H1 (cell line): ENCODE measurements around the gene GPR162. TPM values are rescaled to one million over a fixed set of nuclear protein-coding genes. Genes with fewer than 3 reads are reported as not detected.

Experiments used
- EZH2 ChIP-seq: fragments of 200-600 bp; sonication (generic); IDR thresholded peaks from 2 replicates; pipeline ENCODE4 v1.7.1; 2012; ENCODE audit warnings: low read depth, mild to moderate bottlenecking, moderate library complexity, low read length, inconsistent platforms; ENCODE audit not compliant: severe bottlenecking
- JUN ChIP-seq: IDR thresholded peaks from 2 replicates; pipeline ENCODE4 v1.6.1; 2011; ENCODE audit warnings: low read depth, mild to moderate bottlenecking, improper control_type of control experiment, low read length
- RBBP5 ChIP-seq: IDR thresholded peaks from 2 replicates; pipeline ENCODE4 v1.7.1; 2012; ENCODE audit warnings: low read depth, mild to moderate bottlenecking, inconsistent platforms, low read length, moderate library complexity, borderline replicate concordance
- SUZ12 ChIP-seq: fragments of 200-600 bp; sonication (generic); IDR thresholded peaks from 2 replicates; pipeline ENCODE4 v1.6.1; 2012; ENCODE audit warnings: mild to moderate bottlenecking, inconsistent platforms, low read length, moderate library complexity, mixed read lengths
- YY1 ChIP-seq: IDR thresholded peaks from 2 replicates; pipeline ENCODE4 v1.6.1; 2011; ENCODE audit warnings: low read depth, mild to moderate bottlenecking, low read length
- polyA plus RNA-seq, 7 experiments: library from polyadenylated mRNA; depleted of rRNA in 3 of 7; stranded (reverse) in 5 of 7; unstranded in 2 of 7; fragments of >200 nt in 5 of 7; fragments of 200-250 nt in 2 of 7; gene quantifications; 1 replicate in 5 of 7; 2 replicates in 1 of 7; 4 replicates in 1 of 7; pipeline versions ENCODE4 v1.2.1 to v1.2.3, GENCODE V29; 2011 to 2013; ENCODE audit warnings: missing spikeins in 2 of 7, mixed read lengths in 2 of 7
- total RNA-seq: library from RNA; stranded (reverse); fragmentation: NEBNext Ultra II Directional; extraction: Animal tissue kit (Norgen Biotek cat#: 25700); gene quantifications from 2 replicates; pipeline ENCODE4 v1.2.1, GENCODE V29; 2021
- TF ChIP-seq, protein P1 (sequence below): fragments of 300-600 bp; sonication (generic); IDR thresholded peaks from 2 replicates; pipeline ENCODE4 v1.7.1; 2012; ENCODE audit warnings: low read length, moderate library complexity, mild to moderate bottlenecking, inconsistent platforms; ENCODE audit not compliant: insufficient replicate concordance

The GPR162 gene
- total and polyA plus RNA-seq, 2 of the 8 experiments (the other 6 are each of a cell fraction or from before 2014, with no cell fraction given), result 7.3 to 8.8 TPM

DNA sequence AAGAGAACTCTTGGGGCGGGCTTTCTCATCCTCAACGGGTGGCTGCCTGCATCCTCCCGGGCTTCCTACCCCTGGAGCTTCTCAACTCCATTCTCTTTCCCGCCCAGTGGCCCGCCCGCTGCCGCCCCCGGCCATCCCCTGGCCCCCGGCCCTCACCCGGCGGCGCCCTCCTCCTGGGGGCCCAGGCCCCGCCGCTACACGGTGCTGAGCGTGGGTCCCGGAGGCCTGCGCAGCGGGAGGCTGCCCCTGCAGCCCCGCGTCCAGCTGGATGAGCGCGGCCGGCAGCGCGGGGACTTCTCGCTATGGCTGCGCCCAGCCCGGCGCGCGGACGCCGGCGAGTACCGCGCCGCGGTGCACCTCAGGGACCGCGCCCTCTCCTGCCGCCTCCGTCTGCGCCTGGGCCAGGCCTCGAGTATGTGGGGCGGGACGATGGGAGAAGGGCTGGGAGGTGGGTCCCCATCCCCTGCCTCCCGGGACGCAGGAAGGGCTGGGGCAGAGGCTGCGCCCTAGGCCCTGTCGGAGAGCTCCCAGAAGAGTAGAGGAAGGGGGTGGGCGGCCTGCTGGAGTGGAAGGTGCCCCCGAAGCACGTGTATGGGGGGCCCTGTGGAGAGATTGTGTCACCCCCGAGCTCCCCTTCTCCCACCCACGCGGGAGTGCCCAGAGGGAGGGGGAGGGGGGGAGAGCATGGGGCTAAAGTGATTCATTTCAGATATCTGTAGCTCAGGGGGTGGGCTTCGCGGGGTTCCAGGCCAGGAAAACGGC is 47.9 kb upstream of the GPR162 start (continued):
- TF ChIP-seq, protein P1, sequence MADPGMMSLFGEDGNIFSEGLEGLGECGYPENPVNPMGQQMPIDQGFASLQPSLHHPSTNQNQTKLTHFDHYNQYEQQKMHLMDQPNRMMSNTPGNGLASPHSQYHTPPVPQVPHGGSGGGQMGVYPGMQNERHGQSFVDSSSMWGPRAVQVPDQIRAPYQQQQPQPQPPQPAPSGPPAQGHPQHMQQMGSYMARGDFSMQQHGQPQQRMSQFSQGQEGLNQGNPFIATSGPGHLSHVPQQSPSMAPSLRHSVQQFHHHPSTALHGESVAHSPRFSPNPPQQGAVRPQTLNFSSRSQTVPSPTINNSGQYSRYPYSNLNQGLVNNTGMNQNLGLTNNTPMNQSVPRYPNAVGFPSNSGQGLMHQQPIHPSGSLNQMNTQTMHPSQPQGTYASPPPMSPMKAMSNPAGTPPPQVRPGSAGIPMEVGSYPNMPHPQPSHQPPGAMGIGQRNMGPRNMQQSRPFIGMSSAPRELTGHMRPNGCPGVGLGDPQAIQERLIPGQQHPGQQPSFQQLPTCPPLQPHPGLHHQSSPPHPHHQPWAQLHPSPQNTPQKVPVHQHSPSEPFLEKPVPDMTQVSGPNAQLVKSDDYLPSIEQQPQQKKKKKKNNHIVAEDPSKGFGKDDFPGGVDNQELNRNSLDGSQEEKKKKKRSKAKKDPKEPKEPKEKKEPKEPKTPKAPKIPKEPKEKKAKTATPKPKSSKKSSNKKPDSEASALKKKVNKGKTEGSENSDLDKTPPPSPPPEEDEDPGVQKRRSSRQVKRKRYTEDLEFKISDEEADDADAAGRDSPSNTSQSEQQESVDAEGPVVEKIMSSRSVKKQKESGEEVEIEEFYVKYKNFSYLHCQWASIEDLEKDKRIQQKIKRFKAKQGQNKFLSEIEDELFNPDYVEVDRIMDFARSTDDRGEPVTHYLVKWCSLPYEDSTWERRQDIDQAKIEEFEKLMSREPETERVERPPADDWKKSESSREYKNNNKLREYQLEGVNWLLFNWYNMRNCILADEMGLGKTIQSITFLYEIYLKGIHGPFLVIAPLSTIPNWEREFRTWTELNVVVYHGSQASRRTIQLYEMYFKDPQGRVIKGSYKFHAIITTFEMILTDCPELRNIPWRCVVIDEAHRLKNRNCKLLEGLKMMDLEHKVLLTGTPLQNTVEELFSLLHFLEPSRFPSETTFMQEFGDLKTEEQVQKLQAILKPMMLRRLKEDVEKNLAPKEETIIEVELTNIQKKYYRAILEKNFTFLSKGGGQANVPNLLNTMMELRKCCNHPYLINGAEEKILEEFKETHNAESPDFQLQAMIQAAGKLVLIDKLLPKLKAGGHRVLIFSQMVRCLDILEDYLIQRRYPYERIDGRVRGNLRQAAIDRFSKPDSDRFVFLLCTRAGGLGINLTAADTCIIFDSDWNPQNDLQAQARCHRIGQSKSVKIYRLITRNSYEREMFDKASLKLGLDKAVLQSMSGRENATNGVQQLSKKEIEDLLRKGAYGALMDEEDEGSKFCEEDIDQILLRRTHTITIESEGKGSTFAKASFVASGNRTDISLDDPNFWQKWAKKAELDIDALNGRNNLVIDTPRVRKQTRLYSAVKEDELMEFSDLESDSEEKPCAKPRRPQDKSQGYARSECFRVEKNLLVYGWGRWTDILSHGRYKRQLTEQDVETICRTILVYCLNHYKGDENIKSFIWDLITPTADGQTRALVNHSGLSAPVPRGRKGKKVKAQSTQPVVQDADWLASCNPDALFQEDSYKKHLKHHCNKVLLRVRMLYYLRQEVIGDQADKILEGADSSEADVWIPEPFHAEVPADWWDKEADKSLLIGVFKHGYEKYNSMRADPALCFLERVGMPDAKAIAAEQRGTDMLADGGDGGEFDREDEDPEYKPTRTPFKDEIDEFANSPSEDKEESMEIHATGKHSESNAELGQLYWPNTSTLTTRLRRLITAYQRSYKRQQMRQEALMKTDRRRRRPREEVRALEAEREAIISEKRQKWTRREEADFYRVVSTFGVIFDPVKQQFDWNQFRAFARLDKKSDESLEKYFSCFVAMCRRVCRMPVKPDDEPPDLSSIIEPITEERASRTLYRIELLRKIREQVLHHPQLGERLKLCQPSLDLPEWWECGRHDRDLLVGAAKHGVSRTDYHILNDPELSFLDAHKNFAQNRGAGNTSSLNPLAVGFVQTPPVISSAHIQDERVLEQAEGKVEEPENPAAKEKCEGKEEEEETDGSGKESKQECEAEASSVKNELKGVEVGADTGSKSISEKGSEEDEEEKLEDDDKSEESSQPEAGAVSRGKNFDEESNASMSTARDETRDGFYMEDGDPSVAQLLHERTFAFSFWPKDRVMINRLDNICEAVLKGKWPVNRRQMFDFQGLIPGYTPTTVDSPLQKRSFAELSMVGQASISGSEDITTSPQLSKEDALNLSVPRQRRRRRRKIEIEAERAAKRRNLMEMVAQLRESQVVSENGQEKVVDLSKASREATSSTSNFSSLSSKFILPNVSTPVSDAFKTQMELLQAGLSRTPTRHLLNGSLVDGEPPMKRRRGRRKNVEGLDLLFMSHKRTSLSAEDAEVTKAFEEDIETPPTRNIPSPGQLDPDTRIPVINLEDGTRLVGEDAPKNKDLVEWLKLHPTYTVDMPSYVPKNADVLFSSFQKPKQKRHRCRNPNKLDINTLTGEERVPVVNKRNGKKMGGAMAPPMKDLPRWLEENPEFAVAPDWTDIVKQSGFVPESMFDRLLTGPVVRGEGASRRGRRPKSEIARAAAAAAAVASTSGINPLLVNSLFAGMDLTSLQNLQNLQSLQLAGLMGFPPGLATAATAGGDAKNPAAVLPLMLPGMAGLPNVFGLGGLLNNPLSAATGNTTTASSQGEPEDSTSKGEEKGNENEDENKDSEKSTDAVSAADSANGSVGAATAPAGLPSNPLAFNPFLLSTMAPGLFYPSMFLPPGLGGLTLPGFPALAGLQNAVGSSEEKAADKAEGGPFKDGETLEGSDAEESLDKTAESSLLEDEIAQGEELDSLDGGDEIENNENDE, result no peak
- 0 out of 2 replicates have a peak, but pooled peaks have one; percentile 52 for TF ChIP-seq RBBP5
- no peak for TF ChIP-seq JUN
- TF ChIP-seq YY1, result 0 out of 2 replicates have a peak, but pooled peaks have one; percentile 21
- 0 out of 2 replicates have a peak, but pooled peaks have one; percentile 47 for TF ChIP-seq SUZ12
- TF ChIP-seq EZH2, result peak; percentile 70
